Activated T-helper 1 cell treated with anti-CD3 and anti-CD28 coated beads, Interleukin-12 subunit alpha, Interleukin-12 subunit beta, Interleukin-2, Interleukin-4 antibody, amounts not matched to agents 30 ng/mL and 10 ng/mL and 1 ng/mL, durations not matched to agents 14 hours and 24 hours and 36 hours (primary cell): ENCODE measurements around the gene ATP11B. TPM values are rescaled to one million over a fixed set of nuclear protein-coding genes. Genes with fewer than 3 reads are reported as not detected.

ENCODE experiments used
- DNase-seq: peaks from one replicate; pipeline ENCODE4 v3.0.0; 2021; ENCODE audit warnings: low spot score
- H3K27ac Mint-ChIP-seq: one replicate; pipeline ENCODE4 v1.8.0; 2021; ENCODE audit warnings: mild to moderate bottlenecking, mixed read lengths
- H3K27me3 Mint-ChIP-seq: one replicate; pipeline ENCODE4 v1.8.0; 2022; ENCODE audit warnings: mild to moderate bottlenecking, moderate library complexity, mixed read lengths; ENCODE audit not compliant: insufficient read depth
- H3K36me3 Mint-ChIP-seq: one replicate; pipeline ENCODE4 v1.8.0; 2021; ENCODE audit warnings: low read depth, mixed read lengths
- H3K4me1 Mint-ChIP-seq: one replicate; pipeline ENCODE4 v1.8.0; 2021; ENCODE audit warnings: low read depth, mixed read lengths
- H3K4me3 Mint-ChIP-seq: one replicate; pipeline ENCODE4 v1.8.0; 2021; ENCODE audit warnings: mild to moderate bottlenecking, moderate library complexity, mixed read lengths
- H3K9me3 Mint-ChIP-seq: one replicate; pipeline ENCODE4 v1.8.0; 2021; ENCODE audit warnings: mixed read lengths
- intact Hi-C: fragments of 100-400 bp; cut with micrococcal nuclease; formaldehyde crosslinking; loops from one replicate; pipeline ENCODE4 v1.15.1; 2024
- total RNA-seq: library from RNA; stranded (reverse); gene quantifications from 2 replicates; pipeline ENCODE4 v1.2.3, GENCODE V29; 2022

Gene ATP11B
- total RNA-seq, 1 donor from 2014 or later = 92.3 TPM

- H3K36me3 Mint-ChIP-seq = peaks cover 30% of the 10 kb centered on the region
- intact Hi-C loops = loop anchor here (2.0 to 10.0 kb wide), 3 partner anchors 189 to 478 kb away; partner anchors contain the start of gene MCCC1
- DNase-seq = no peak
- no peaks in the 10 kb centered on the region for H3K9me3 Mint-ChIP-seq
- H3K27ac Mint-ChIP-seq = no peak overlapping the region
- peaks cover 43% of the 10 kb centered on the region for H3K4me1 Mint-ChIP-seq
- H3K4me3 Mint-ChIP-seq = no peak overlapping the region
- H3K27me3 Mint-ChIP-seq = no peaks in the 10 kb centered on the region
These were observed 116.2 kb downstream of the ATP11B start for GRCh38 chr3:182909318-182910040.

- peaks cover 28% of the 10 kb centered on the region for H3K36me3 Mint-ChIP-seq
These were observed 117.9 kb downstream of the ATP11B start for GRCh38 chr3:182910936-182911781.

GRCh38 chr3:182911782-182912111, 118.4 kb downstream of the ATP11B start:
- intact Hi-C loops = loop anchor here (2.0 kb wide), 1 partner anchor 187 kb away; the partner anchor contains the start of gene MCCC1
- DNase-seq = no peak
- H3K4me1 Mint-ChIP-seq = peaks cover 48% of the 10 kb centered on the region
- H3K27me3 Mint-ChIP-seq = no peaks in the 10 kb centered on the region
- no peak overlapping the region for H3K4me3 Mint-ChIP-seq
- peak overlapping the region; percentile 66 for H3K27ac Mint-ChIP-seq
- H3K9me3 Mint-ChIP-seq = no peaks in the 10 kb centered on the region
- H3K36me3 Mint-ChIP-seq = peaks cover 28% of the 10 kb centered on the region

More at GRCh38 chr3:182910936-182911781, 117.9 kb downstream of the ATP11B start:
- H3K27ac Mint-ChIP-seq = peak overlapping the region; percentile 66
- H3K4me3 Mint-ChIP-seq = no peak overlapping the region
- H3K4me1 Mint-ChIP-seq = peaks cover 48% of the 10 kb centered on the region
- DNase-seq = no peak
- no peaks in the 10 kb centered on the region for H3K9me3 Mint-ChIP-seq
- intact Hi-C loops = loop anchor here (2.0 kb wide), 1 partner anchor 188 kb away; the partner anchor contains the start of gene MCCC1
- no peaks in the 10 kb centered on the region for H3K27me3 Mint-ChIP-seq

GRCh38 chr3:182912474-182912873, 119.2 kb downstream of the ATP11B start:
- H3K4me1 Mint-ChIP-seq = peaks cover 48% of the 10 kb centered on the region
- intact Hi-C loops = no loop called here

GRCh38 chr3:182913889-182914288, 120.6 kb downstream of the ATP11B start:
- Mint-ChIP-seq H3K4me3 (no peak overlapping the region), H3K4me1 (peaks cover 48% of the 10 kb centered on the region), H3K27ac (peak overlapping the region; percentile 40), H3K36me3 (peaks cover 26% of the 10 kb centered on the region), H3K27me3 (no peaks in the 10 kb centered on the region), H3K9me3 (no peaks in the 10 kb centered on the region)
- intact Hi-C loops = loop anchor here (2.0 kb wide), 1 partner anchor 53 kb away; no protein-coding TSS in a partner anchor
- no peak for DNase-seq

More at GRCh38 chr3:182912474-182912873, 119.2 kb downstream of the ATP11B start:
- H3K9me3 Mint-ChIP-seq = no peaks in the 10 kb centered on the region
- H3K4me3 Mint-ChIP-seq = no peak overlapping the region
- H3K36me3 Mint-ChIP-seq = peaks cover 29% of the 10 kb centered on the region
- no peak overlapping the region for H3K27ac Mint-ChIP-seq
- H3K27me3 Mint-ChIP-seq = no peaks in the 10 kb centered on the region
- no peak for DNase-seq

GRCh38 chr3:182914341-182914740, 121.0 kb downstream of the ATP11B start:
- H3K4me3 Mint-ChIP-seq = no peak overlapping the region
- intact Hi-C loops = loop anchor here (2.0 kb wide), 1 partner anchor 52 kb away; no protein-coding TSS in a partner anchor
- H3K9me3 Mint-ChIP-seq = no peaks in the 10 kb centered on the region
- H3K4me1 Mint-ChIP-seq = peaks cover 48% of the 10 kb centered on the region
- peaks cover 26% of the 10 kb centered on the region for H3K36me3 Mint-ChIP-seq
- H3K27ac Mint-ChIP-seq = no peak overlapping the region
- H3K27me3 Mint-ChIP-seq = no peaks in the 10 kb centered on the region
- DNase-seq = no peak

GRCh38 chr3:182917134-182917533, 123.8 kb downstream of the ATP11B start:
- Mint-ChIP-seq H3K4me1 (peaks cover 29% of the 10 kb centered on the region), H3K27me3 (no peaks in the 10 kb centered on the region), H3K36me3 (peaks cover 21% of the 10 kb centered on the region), H3K4me3 (no peak overlapping the region), H3K9me3 (no peaks in the 10 kb centered on the region), H3K27ac (no peak overlapping the region)
- intact Hi-C loops = no loop called here
- no peak for DNase-seq

- peaks cover under 1% of the 10 kb centered on the region for H3K4me1 Mint-ChIP-seq
- H3K27me3 Mint-ChIP-seq = no peaks in the 10 kb centered on the region
- H3K36me3 Mint-ChIP-seq = peaks cover 12% of the 10 kb centered on the region
- H3K9me3 Mint-ChIP-seq = no peaks in the 10 kb centered on the region
- DNase-seq = no peak
- no peak overlapping the region for H3K4me3 Mint-ChIP-seq
- intact Hi-C loops = no loop called here
- no peak overlapping the region for H3K27ac Mint-ChIP-seq
These were observed 126.6 kb downstream of the ATP11B start for GRCh38 chr3:182919866-182920357.

- Mint-ChIP-seq H3K4me1 (no peaks in the 10 kb centered on the region), H3K4me3 (no peak overlapping the region), H3K27me3 (no peaks in the 10 kb centered on the region), H3K36me3 (peaks cover 12% of the 10 kb centered on the region), H3K9me3 (no peaks in the 10 kb centered on the region), H3K27ac (no peak overlapping the region)
- intact Hi-C loops = no loop called here
- no peak for DNase-seq
These were observed 127.3 kb downstream of the ATP11B start for GRCh38 chr3:182920515-182921084.

GRCh38 chr3:182921665-182922355, 128.5 kb downstream of the ATP11B start:
- Mint-ChIP-seq H3K27me3 (no peaks in the 10 kb centered on the region), H3K4me1 (no peaks in the 10 kb centered on the region), H3K4me3 (no peak overlapping the region), H3K9me3 (no peaks in the 10 kb centered on the region), H3K36me3 (peaks cover 17% of the 10 kb centered on the region), H3K27ac (no peak overlapping the region)
- no peak for DNase-seq
- intact Hi-C loops = no loop called here

GRCh38 chr3:182925330-182925943, 132.1 kb downstream of the ATP11B start:
- intact Hi-C loops = no loop called here
- H3K4me3 Mint-ChIP-seq = no peak overlapping the region
- peaks cover 9% of the 10 kb centered on the region for H3K4me1 Mint-ChIP-seq
- H3K9me3 Mint-ChIP-seq = peaks cover 3% of the 10 kb centered on the region
- H3K27ac Mint-ChIP-seq = no peak overlapping the region
- peaks cover 30% of the 10 kb centered on the region for H3K36me3 Mint-ChIP-seq
- DNase-seq = no peak
- H3K27me3 Mint-ChIP-seq = no peaks in the 10 kb centered on the region

GRCh38 chr3:182925944-182926337, 132.6 kb downstream of the ATP11B start:
- intact Hi-C loops = no loop called here
- H3K4me3 Mint-ChIP-seq = no peak overlapping the region
- DNase-seq = no peak
- no peaks in the 10 kb centered on the region for H3K27me3 Mint-ChIP-seq
- peaks cover 9% of the 10 kb centered on the region for H3K4me1 Mint-ChIP-seq
- H3K36me3 Mint-ChIP-seq = peaks cover 30% of the 10 kb centered on the region
- H3K9me3 Mint-ChIP-seq = peaks cover 3% of the 10 kb centered on the region
- H3K27ac Mint-ChIP-seq = no peak overlapping the region
